BLaER1 (cell line): Measurements from ENCODE around the gene RAVER2.

Source experiments
- H3K27ac ChIP-seq: shearing (Covaris generic); formaldehyde crosslinking; 2 replicates; pipeline ENCODE4 v1.8.1; 2022
- H3K27me3 ChIP-seq: shearing (Covaris generic); formaldehyde crosslinking; 2 replicates; pipeline ENCODE4 v1.8.1; 2022
- H3K36me3 ChIP-seq: shearing (Covaris generic); formaldehyde crosslinking; 2 replicates; pipeline ENCODE4 v1.8.1; 2022
- H3K4me1 ChIP-seq: shearing (Covaris generic); formaldehyde crosslinking; 2 replicates; pipeline ENCODE4 v1.8.1; 2022
- H3K4me2 ChIP-seq: shearing (Covaris generic); formaldehyde crosslinking; 2 replicates; pipeline ENCODE4 v1.8.1; 2022
- H3K4me3 ChIP-seq: shearing (Covaris generic); formaldehyde crosslinking; 2 replicates; pipeline ENCODE4 v1.8.1; 2022
- H3K9ac ChIP-seq: shearing (Covaris generic); formaldehyde crosslinking; 2 replicates; pipeline ENCODE4 v1.8.1; 2022
- H3K9me3 ChIP-seq: shearing (Covaris generic); formaldehyde crosslinking; 2 replicates; pipeline ENCODE4 v1.8.1; 2022
- H4K20me1 ChIP-seq: shearing (Covaris generic); formaldehyde crosslinking; 2 replicates; pipeline ENCODE4 v1.8.1; 2022
- Cebpa-rat ChIP-seq: shearing (Covaris generic); IDR thresholded peaks from 2 replicates; pipeline ENCODE4 v1.8.1; 2022

The RAVER2 gene

DNA sequence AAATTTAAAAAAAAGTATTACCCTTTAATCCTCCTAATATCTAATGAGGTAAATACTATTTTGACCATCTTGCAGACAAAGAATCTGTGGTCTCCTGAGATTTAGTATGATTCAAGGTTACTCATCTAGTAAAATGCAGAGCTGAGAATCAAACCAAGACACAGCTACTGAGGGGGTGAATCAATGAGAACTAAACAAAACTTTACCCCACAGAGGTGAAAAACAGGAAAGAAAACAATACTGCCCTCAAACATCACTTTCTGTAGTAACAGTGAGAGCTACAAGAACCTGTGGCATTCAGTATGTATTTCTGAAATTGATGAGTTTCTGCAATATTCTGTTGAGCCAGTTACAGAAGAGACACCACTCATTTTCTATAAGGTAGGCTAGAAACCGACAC is 136.4 kb downstream of the RAVER2 start:
- H3K27me3 ChIP-seq, result no peaks in the 10 kb centered on the region
- H3K4me1 ChIP-seq, result no peaks in the 10 kb centered on the region
- no peak overlapping the region for H3K9ac ChIP-seq
- no peak overlapping the region for H3K27ac ChIP-seq
- H3K9me3 ChIP-seq, result no peaks in the 10 kb centered on the region
- peaks cover 33% of the 10 kb centered on the region for H4K20me1 ChIP-seq
- TF ChIP-seq Cebpa-rat, result no peak
- H3K36me3 ChIP-seq, result peaks cover 85% of the 10 kb centered on the region
- no peak overlapping the region for H3K4me2 ChIP-seq
- H3K4me3 ChIP-seq, result no peak overlapping the region
